HEK293 (cell line): ENCODE measurements around the gene DCANP1.

Experiments
- CTCF ChIA-PET: fragments of 350-600 bp; formaldehyde crosslinking; extraction: SDS; loops from one replicate; lab custom pipeline; 2021; ENCODE audit warnings: antibody characterized with exemption; lab: Yijun Ruan, JAX
- POLR2A ChIA-PET: fragments of 300-600 bp; formaldehyde crosslinking; extraction: SDS; loops from one replicate; lab custom pipeline; 2020; ENCODE audit warnings: antibody characterized with exemption, inconsistent platforms; lab: Yijun Ruan, JAX
- H3K27ac ChIP-seq: fragments of 200-500 bp; sonication (Bioruptor generic); 2 replicates; pipeline ENCODE4 v1.5.1; 2014; ENCODE audit warnings: low read depth, low read length, control low read depth, inconsistent platforms; ENCODE audit errors: extremely low read depth
- H3K36me3 ChIP-seq, 2 experiments: fragments of 200-500 bp in 1 of 2; sonication (Bioruptor generic) in 1 of 2; 1 replicate in 1 of 2; 2 replicates in 1 of 2; pipeline ENCODE4 v1.5.1; 2014 to 2017; ENCODE audit warnings: inconsistent platforms in 2 of 2, low read length in 2 of 2; ENCODE audit not compliant: control insufficient read depth in 2 of 2, insufficient read depth in 1 of 2
- H3K4me1 ChIP-seq: fragments of 200-500 bp; sonication (Bioruptor generic); 2 replicates; pipeline ENCODE4 v1.5.1; 2014; ENCODE audit warnings: mild to moderate bottlenecking, low read length, inconsistent platforms; ENCODE audit not compliant: control insufficient read depth, insufficient read depth
- H3K4me3 ChIP-seq: 2 replicates; pipeline ENCODE4 v1.5.1; 2011; ENCODE audit warnings: low read depth, mild to moderate bottlenecking, control low read depth, low read length, moderate library complexity
- H3K9me3 ChIP-seq: fragments of 200-500 bp; sonication (Bioruptor generic); 2 replicates; pipeline ENCODE4 v1.5.1; 2014; ENCODE audit warnings: low read depth, low read length, inconsistent platforms; ENCODE audit not compliant: control insufficient read depth, insufficient read depth
- BCL11A ChIP-seq: fragments of 450-650 bp; formaldehyde crosslinking; IDR thresholded peaks from 2 replicates; pipeline ENCODE4 v1.5.1; 2016; ENCODE audit warnings: low read depth, missing biosample characterization, missing genetic modification characterization
- BCL11B ChIP-seq: fragments of 450-650 bp; formaldehyde crosslinking; IDR thresholded peaks from 2 replicates; pipeline ENCODE4 v1.5.1; 2016; ENCODE audit warnings: low read depth, missing biosample characterization, missing genetic modification characterization
- FEZF1 ChIP-seq: fragments of 450-650 bp; formaldehyde crosslinking; IDR thresholded peaks from 2 replicates; pipeline ENCODE4 v1.5.1; 2016; ENCODE audit warnings: missing biosample characterization, missing genetic modification characterization
- RBAK ChIP-seq: fragments of 450-650 bp; formaldehyde crosslinking; IDR thresholded peaks from 2 replicates; pipeline ENCODE4 v1.5.1; 2016; ENCODE audit warnings: missing biosample characterization, missing genetic modification characterization
- YY2 ChIP-seq: fragments of 450-650 bp; formaldehyde crosslinking; IDR thresholded peaks from 2 replicates; pipeline ENCODE4 v1.5.1; 2016; ENCODE audit warnings: missing biosample characterization, missing genetic modification characterization
- ZBTB21 ChIP-seq: fragments of 450-650 bp; formaldehyde crosslinking; IDR thresholded peaks from 2 replicates; pipeline ENCODE4 v1.5.1; 2017; ENCODE audit warnings: missing biosample characterization, missing genetic modification characterization
- ZFP37 ChIP-seq: fragments of 450-650 bp; formaldehyde crosslinking; IDR thresholded peaks from 2 replicates; pipeline ENCODE4 v1.5.1; 2016; ENCODE audit warnings: missing biosample characterization, missing genetic modification characterization
- ZNF184 ChIP-seq: fragments of 450-650 bp; IDR thresholded peaks from 2 replicates; pipeline ENCODE4 v1.5.1; 2018; ENCODE audit warnings: missing biosample characterization, mild to moderate bottlenecking, missing genetic modification characterization
- ZNF426 ChIP-seq: fragments of 450-650 bp; formaldehyde crosslinking; IDR thresholded peaks from 2 replicates; pipeline ENCODE4 v1.5.1; 2017; ENCODE audit warnings: missing biosample characterization, missing genetic modification characterization, mild to moderate bottlenecking, inconsistent platforms, moderate library complexity
- ZNF521 ChIP-seq: fragments of 450-650 bp; formaldehyde crosslinking; IDR thresholded peaks from 2 replicates; pipeline ENCODE4 v1.5.1; 2017; ENCODE audit warnings: missing biosample characterization, mild to moderate bottlenecking, missing genetic modification characterization
- ZNF677 ChIP-seq: fragments of 450-650 bp; IDR thresholded peaks from 2 replicates; pipeline ENCODE4 v1.5.0; 2018; ENCODE audit warnings: missing biosample characterization, mild to moderate bottlenecking, missing genetic modification characterization, moderate library complexity
- ZNF785 ChIP-seq: fragments of 450-650 bp; formaldehyde crosslinking; IDR thresholded peaks from 2 replicates; pipeline ENCODE4 v1.5.1; 2016; ENCODE audit warnings: missing biosample characterization, missing genetic modification characterization
- TF ChIP-seq, protein P1 (sequence below): fragments of 450-650 bp; formaldehyde crosslinking; IDR thresholded peaks from 2 replicates; pipeline ENCODE4 v1.5.1; 2016; ENCODE audit warnings: missing biosample characterization, missing genetic modification characterization
- TF ChIP-seq, protein P2 (sequence below): fragments of 450-650 bp; formaldehyde crosslinking; IDR thresholded peaks from 2 replicates; pipeline ENCODE4 v1.5.1; 2016; ENCODE audit warnings: missing biosample characterization, missing genetic modification characterization
- TF ChIP-seq, protein P3 (sequence below): fragments of 450-650 bp; formaldehyde crosslinking; IDR thresholded peaks from 2 replicates; pipeline ENCODE4 v1.5.1; 2017; ENCODE audit warnings: missing biosample characterization, missing genetic modification characterization

The DCANP1 gene

DNA sequence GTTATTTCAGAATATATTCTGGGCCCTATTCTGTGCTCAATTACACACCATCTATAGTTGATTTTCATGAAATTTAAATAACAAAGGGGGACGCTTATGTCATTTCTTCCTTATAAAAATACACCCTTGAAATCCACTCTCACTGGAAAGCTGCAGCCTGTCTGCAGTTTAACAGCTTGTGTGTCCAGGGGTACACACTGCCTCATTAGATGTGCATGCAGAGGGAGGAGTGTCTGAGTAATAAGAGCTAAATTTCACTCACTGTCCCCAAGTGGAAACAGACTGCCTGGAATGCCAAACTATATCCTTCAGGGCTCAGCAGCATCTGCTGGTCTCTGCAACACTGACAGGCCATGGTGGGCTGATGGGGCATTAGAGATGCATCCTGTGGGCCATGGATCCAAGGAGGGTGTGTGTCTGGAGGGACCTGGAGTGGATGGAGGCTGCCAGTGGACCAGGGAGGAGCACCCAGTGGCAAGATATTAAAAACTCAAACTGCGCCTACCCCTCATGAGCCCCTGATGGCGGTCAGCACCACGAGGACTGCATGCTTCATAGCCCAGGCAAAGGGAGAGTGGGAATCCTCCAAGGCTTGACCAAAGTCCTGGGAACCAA lies 20.8 kb upstream of the DCANP1 start:
- no peaks in the 10 kb centered on the region for H3K9me3 ChIP-seq
- no peak for TF ChIP-seq ZNF521 (tag by site-specific recombination)
- TF ChIP-seq ZNF184 (tag by site-specific recombination), result no peak
- no peak for TF ChIP-seq ZNF785 (tag by site-specific recombination)
- TF ChIP-seq, protein P1, sequence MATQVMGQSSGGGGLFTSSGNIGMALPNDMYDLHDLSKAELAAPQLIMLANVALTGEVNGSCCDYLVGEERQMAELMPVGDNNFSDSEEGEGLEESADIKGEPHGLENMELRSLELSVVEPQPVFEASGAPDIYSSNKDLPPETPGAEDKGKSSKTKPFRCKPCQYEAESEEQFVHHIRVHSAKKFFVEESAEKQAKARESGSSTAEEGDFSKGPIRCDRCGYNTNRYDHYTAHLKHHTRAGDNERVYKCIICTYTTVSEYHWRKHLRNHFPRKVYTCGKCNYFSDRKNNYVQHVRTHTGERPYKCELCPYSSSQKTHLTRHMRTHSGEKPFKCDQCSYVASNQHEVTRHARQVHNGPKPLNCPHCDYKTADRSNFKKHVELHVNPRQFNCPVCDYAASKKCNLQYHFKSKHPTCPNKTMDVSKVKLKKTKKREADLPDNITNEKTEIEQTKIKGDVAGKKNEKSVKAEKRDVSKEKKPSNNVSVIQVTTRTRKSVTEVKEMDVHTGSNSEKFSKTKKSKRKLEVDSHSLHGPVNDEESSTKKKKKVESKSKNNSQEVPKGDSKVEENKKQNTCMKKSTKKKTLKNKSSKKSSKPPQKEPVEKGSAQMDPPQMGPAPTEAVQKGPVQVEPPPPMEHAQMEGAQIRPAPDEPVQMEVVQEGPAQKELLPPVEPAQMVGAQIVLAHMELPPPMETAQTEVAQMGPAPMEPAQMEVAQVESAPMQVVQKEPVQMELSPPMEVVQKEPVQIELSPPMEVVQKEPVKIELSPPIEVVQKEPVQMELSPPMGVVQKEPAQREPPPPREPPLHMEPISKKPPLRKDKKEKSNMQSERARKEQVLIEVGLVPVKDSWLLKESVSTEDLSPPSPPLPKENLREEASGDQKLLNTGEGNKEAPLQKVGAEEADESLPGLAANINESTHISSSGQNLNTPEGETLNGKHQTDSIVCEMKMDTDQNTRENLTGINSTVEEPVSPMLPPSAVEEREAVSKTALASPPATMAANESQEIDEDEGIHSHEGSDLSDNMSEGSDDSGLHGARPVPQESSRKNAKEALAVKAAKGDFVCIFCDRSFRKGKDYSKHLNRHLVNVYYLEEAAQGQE (tag by site-specific recombination), result no peak
- no peak for TF ChIP-seq ZNF677 (tag by site-specific recombination)
- no peak for TF ChIP-seq FEZF1
- TF ChIP-seq YY2 (tag by site-specific recombination), result no peak
- TF ChIP-seq ZBTB21, result no peak
- TF ChIP-seq ZNF426 (tag by site-specific recombination), result no peak
- no peaks in the 10 kb centered on the region for H3K36me3 ChIP-seq
- H3K4me1 ChIP-seq, result no peaks in the 10 kb centered on the region
- ChIA-PET POLR2A (interaction anchor here (0.5 kb wide), 1 partner anchor 1506 kb away, joined by 3 read pairs; no protein-coding TSS in a partner anchor), CTCF (interaction anchor here (0.7 to 14.5 kb wide), 5 partner anchors 12 to 96 kb away, joined by 3 to 853 read pairs (median 45); no protein-coding TSS in a partner anchor)
- no peak overlapping the region for H3K27ac ChIP-seq
- no peak overlapping the region for H3K4me3 ChIP-seq

DNA sequence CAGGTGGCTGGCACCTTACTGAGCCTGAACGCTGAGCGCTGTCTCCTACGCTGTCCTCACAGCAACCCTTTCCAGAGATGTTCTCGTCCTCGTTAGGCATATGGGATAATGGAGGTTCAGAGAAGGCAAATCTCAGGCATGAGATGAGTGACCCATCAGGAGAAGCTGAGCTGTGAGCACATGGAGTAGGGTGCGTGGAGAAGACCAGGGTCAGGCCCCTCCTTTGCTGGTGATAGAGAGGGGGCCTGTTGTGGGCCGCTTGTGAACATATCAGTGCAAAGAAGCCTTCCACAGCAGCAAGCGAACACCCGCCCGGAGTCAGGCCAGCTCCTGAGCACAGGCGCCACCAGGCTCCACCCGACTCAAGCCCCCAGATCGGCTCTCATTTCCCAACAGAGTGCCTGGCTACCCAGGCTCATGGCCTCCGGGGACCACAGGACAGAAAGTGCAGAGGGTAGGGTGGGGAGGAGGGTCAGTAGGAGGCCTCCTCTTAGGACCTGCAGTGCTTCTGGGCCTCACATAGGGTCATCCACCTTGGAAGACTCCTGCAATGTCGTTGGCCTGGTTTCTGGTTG lies 20.0 kb upstream of the DCANP1 start:
- Histone ChIP-seq H3K4me1 (no peaks in the 10 kb centered on the region), H3K9me3 (no peaks in the 10 kb centered on the region), H3K36me3 (no peaks in the 10 kb centered on the region), H3K4me3 (no peak overlapping the region), H3K27ac (no peak overlapping the region)
- TF ChIP-seq, protein P2, sequence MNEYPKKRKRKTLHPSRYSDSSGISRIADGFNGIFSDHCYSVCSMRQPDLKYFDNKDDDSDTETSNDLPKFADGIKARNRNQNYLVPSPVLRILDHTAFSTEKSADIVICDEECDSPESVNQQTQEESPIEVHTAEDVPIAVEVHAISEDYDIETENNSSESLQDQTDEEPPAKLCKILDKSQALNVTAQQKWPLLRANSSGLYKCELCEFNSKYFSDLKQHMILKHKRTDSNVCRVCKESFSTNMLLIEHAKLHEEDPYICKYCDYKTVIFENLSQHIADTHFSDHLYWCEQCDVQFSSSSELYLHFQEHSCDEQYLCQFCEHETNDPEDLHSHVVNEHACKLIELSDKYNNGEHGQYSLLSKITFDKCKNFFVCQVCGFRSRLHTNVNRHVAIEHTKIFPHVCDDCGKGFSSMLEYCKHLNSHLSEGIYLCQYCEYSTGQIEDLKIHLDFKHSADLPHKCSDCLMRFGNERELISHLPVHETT (tag by site-specific recombination), result no peak
- TF ChIP-seq ZFP37 (tag by site-specific recombination) (no peak), RBAK (tag by site-specific recombination) (no peak), YY2 (tag by site-specific recombination) (no peak), BCL11B (tag by site-specific recombination) (no peak), BCL11A (tag by site-specific recombination) (no peak)
- TF ChIP-seq, protein P3, sequence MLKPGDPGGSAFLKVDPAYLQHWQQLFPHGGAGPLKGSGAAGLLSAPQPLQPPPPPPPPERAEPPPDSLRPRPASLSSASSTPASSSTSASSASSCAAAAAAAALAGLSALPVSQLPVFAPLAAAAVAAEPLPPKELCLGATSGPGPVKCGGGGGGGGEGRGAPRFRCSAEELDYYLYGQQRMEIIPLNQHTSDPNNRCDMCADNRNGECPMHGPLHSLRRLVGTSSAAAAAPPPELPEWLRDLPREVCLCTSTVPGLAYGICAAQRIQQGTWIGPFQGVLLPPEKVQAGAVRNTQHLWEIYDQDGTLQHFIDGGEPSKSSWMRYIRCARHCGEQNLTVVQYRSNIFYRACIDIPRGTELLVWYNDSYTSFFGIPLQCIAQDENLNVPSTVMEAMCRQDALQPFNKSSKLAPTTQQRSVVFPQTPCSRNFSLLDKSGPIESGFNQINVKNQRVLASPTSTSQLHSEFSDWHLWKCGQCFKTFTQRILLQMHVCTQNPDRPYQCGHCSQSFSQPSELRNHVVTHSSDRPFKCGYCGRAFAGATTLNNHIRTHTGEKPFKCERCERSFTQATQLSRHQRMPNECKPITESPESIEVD (tag by site-specific recombination), result no peak
- CTCF ChIA-PET, result interaction anchor here (0.8 to 14.5 kb wide), 15 partner anchors 9 to 414 kb away, joined by 3 to 853 read pairs (median 7); no protein-coding TSS in a partner anchor
- POLR2A ChIA-PET, result no interaction called here
